CD4-positive, alpha-beta T cell (primary cell): Measurements from ENCODE around the gene MYH10. TPM values are rescaled to one million over a fixed set of nuclear protein-coding genes. Genes with fewer than 3 reads are reported as not detected.

Experiments
- ATAC-seq: fragments of 200-7000 bp; cut with Tn5 transposase; one replicate; pipeline ENCODE4 v1.10.0; 2022; ENCODE audit warnings: mild to moderate bottlenecking; ENCODE audit not compliant: poor library complexity
- CTCF ChIA-PET: fragments of 350-600 bp; sonication (Branson Sonifier 250); formaldehyde crosslinking; loops from one replicate; lab custom pipeline; 2021; ENCODE audit warnings: antibody characterized with exemption, inconsistent platforms; lab: Charles Lee
- POLR2A ChIA-PET: fragments of 350-600 bp; sonication (Branson Sonifier 250); formaldehyde crosslinking; loops from one replicate; lab custom pipeline; 2021; ENCODE audit warnings: antibody characterized with exemption, inconsistent platforms; lab: Charles Lee
- DNase-seq, 14 experiments: peaks; one replicate each; pipeline ENCODE4 v3.0.0-alpha.2; 2013 to 2020; ENCODE audit warnings: mixed read lengths in 2 of 14
- H3K27ac ChIP-seq, 2 donors: one replicate each; pipeline versions ENCODE4 v1.5.1 to v1.7.0; 2013; ENCODE audit warnings: low read length in 2 of 2, low read depth in 1 of 2, mild to moderate bottlenecking in 1 of 2
- H3K27me3 ChIP-seq, 2 experiments: 1 replicate in 1 of 2; 2 replicates in 1 of 2; pipeline versions ENCODE4 v1.6.1 to v1.7.0; 2013; ENCODE audit warnings: low read length in 2 of 2, control low read depth in 1 of 2, mild to moderate bottlenecking in 1 of 2, moderate library complexity in 1 of 2; ENCODE audit not compliant: insufficient read depth in 2 of 2, control insufficient read depth in 1 of 2
- H3K36me3 ChIP-seq: one replicate; pipeline ENCODE4 v1.6.1; 2013; ENCODE audit warnings: low read length, control low read depth; ENCODE audit not compliant: insufficient read depth
- H3K4me1 ChIP-seq: one replicate; pipeline ENCODE4 v1.6.1; 2013; ENCODE audit warnings: low read length, control low read depth; ENCODE audit not compliant: insufficient read depth
- H3K4me3 ChIP-seq: one replicate; pipeline ENCODE4 v1.5.1; 2013; ENCODE audit warnings: mild to moderate bottlenecking, low read length, moderate library complexity
- H3K9me3 ChIP-seq, 2 experiments: 1 replicate in 1 of 2; 2 replicates in 1 of 2; pipeline versions ENCODE4 v1.6.1 to v1.7.0; 2013; ENCODE audit warnings: low read length in 2 of 2, mild to moderate bottlenecking in 2 of 2, control low read depth in 1 of 2, moderate library complexity in 1 of 2; ENCODE audit not compliant: control insufficient read depth in 1 of 2, insufficient read depth in 1 of 2
- H3K27ac Mint-ChIP-seq: one replicate; pipeline ENCODE4 v1.8.0; 2020; ENCODE audit warnings: mixed read lengths
- H3K27me3 Mint-ChIP-seq: one replicate; pipeline ENCODE4 v1.8.0; 2021; ENCODE audit warnings: mixed read lengths
- H3K36me3 Mint-ChIP-seq: one replicate; pipeline ENCODE4 v1.8.0; 2021; ENCODE audit warnings: low read depth, mixed read lengths
- H3K4me1 Mint-ChIP-seq: one replicate; pipeline ENCODE4 v1.8.0; 2021; ENCODE audit warnings: low read depth, mixed read lengths
- H3K4me3 Mint-ChIP-seq: one replicate; pipeline ENCODE4 v1.8.0; 2020; ENCODE audit warnings: mild to moderate bottlenecking, mixed read lengths
- H3K9me3 Mint-ChIP-seq: one replicate; pipeline ENCODE4 v1.8.0; 2020; ENCODE audit warnings: mixed read lengths
- CTCF ChIP-seq: fragments of 200-600 bp; IDR thresholded peaks from one replicate; pipeline ENCODE4 v1.8.0; 2022; ENCODE audit warnings: antibody characterized with exemption, mild to moderate bottlenecking
- intact Hi-C, 2 experiments: fragments of 100-400 bp; cut with DNase I in 1 of 2; cut with micrococcal nuclease in 1 of 2; formaldehyde crosslinking; loops; one replicate each; pipeline versions ENCODE4 v1.15.1 to v1.9.0; 2023 to 2025; cut with DNase I, micrococcal nuclease
- total RNA-seq, 174 experiments: library from RNA in 2 of 174; stranded (reverse) in 2 of 174; gene quantifications; one replicate each; pipeline ENCODE4 v1.2.3 and lab custom pipeline; 2021 to 2026

MYH10 gene
- total RNA-seq, 2 experiments from 2014 or later: 1.5 to 1.9 TPM

- Histone ChIP-seq H3K9me3 (no peaks in the 10 kb centered on the region), H3K4me1 (no peaks in the 10 kb centered on the region), H3K36me3 (no peaks in the 10 kb centered on the region), H3K27me3 (no peaks in the 10 kb centered on the region), H3K27ac (no peak overlapping the region), H3K4me3 (no peak overlapping the region)
- DNase-seq (no peak), ATAC-seq (no peak)
- intact Hi-C loops: no loop called here
- ChIA-PET POLR2A (no interaction called here), CTCF (no interaction called here)
- no peak overlapping the region for H3K27ac Mint-ChIP-seq
- H3K9me3 Mint-ChIP-seq: no peaks in the 10 kb centered on the region
- H3K27me3 Mint-ChIP-seq: no peaks in the 10 kb centered on the region
- H3K4me3 Mint-ChIP-seq: no peak overlapping the region
- H3K36me3 Mint-ChIP-seq: no peaks in the 10 kb centered on the region
- H3K4me1 Mint-ChIP-seq: no peaks in the 10 kb centered on the region
- TF ChIP-seq CTCF: no peak
These were observed 112.2 kb downstream of the MYH10 start for GRCh38 chr17:8518326-8518725.

GRCh38 chr17:8514801-8515200, 115.7 kb downstream of the MYH10 start:
- no peaks in the 10 kb centered on the region for H3K4me1 Mint-ChIP-seq
- H3K27ac Mint-ChIP-seq: no peak overlapping the region
- no peaks in the 10 kb centered on the region for H3K27me3 Mint-ChIP-seq
- CTCF ChIA-PET: interaction anchor here (0.6 kb wide), 1 partner anchor 97 kb away, joined by 7 read pairs; no protein-coding TSS in a partner anchor
- no peak for ATAC-seq
- H3K4me3 Mint-ChIP-seq: no peak overlapping the region
- no peak overlapping the region for H3K27ac ChIP-seq
- no peak for DNase-seq
- no peaks in the 10 kb centered on the region for H3K9me3 Mint-ChIP-seq
- no peaks in the 10 kb centered on the region for H3K4me1 ChIP-seq
- no peaks in the 10 kb centered on the region for H3K9me3 ChIP-seq
- H3K27me3 ChIP-seq: no peaks in the 10 kb centered on the region
- no peak for TF ChIP-seq CTCF
- intact Hi-C loops: no loop called here
- H3K4me3 ChIP-seq: no peak overlapping the region
- H3K36me3 ChIP-seq: no peaks in the 10 kb centered on the region
- POLR2A ChIA-PET: no interaction called here
- H3K36me3 Mint-ChIP-seq: no peaks in the 10 kb centered on the region

GRCh38 chr17:8506145-8506544, 124.4 kb downstream of the MYH10 start:
- no peak overlapping the region for H3K27ac Mint-ChIP-seq
- intact Hi-C loops: no loop called here
- no peaks in the 10 kb centered on the region for H3K9me3 Mint-ChIP-seq
- Histone ChIP-seq H3K36me3 (no peaks in the 10 kb centered on the region), H3K27me3 (no peaks in the 10 kb centered on the region), H3K9me3 (no peaks in the 10 kb centered on the region), H3K4me1 (no peaks in the 10 kb centered on the region), H3K27ac (no peak overlapping the region), H3K4me3 (no peak overlapping the region)
- TF ChIP-seq CTCF: no peak
- DNase-seq (no peak), ATAC-seq (no peak)
- ChIA-PET POLR2A (no interaction called here), CTCF (no interaction called here)
- H3K36me3 Mint-ChIP-seq: no peaks in the 10 kb centered on the region
- H3K4me3 Mint-ChIP-seq: no peak overlapping the region
- H3K27me3 Mint-ChIP-seq: no peaks in the 10 kb centered on the region
- H3K4me1 Mint-ChIP-seq: no peaks in the 10 kb centered on the region
